K562 (cell line): ENCODE measurements around the gene MICAL2. TPM values are rescaled to one million over a fixed set of nuclear protein-coding genes. Genes with fewer than 3 reads are reported as not detected.

Source experiments
- ARID1B ChIP-seq: fragments of 450-650 bp; IDR thresholded peaks from 2 replicates; pipeline ENCODE4 v1.6.1; 2016; ENCODE audit warnings: antibody characterized with exemption, mild to moderate bottlenecking, inconsistent platforms
- BRD9 ChIP-seq: fragments of 450-650 bp; IDR thresholded peaks from 2 replicates; pipeline ENCODE4 v1.6.1; 2018; ENCODE audit warnings: low read depth; ENCODE audit not compliant: partially characterized antibody
- CCAR2 ChIP-seq: fragments of 200-400 bp; formaldehyde crosslinking; IDR thresholded peaks from 2 replicates; pipeline ENCODE4 v1.6.1; 2017; ENCODE audit warnings: mild to moderate bottlenecking, low read depth, low read length
- CEBPG ChIP-seq, 3 experiments: fragments of 200-800 bp in 1 of 3; sonication (Bioruptor generic) in 1 of 3; sonication (generic) in 1 of 3; formaldehyde crosslinking in 1 of 3; IDR thresholded peaks in 2 of 3; conservative IDR thresholded peaks in 1 of 3; 2 replicates each; pipeline versions ENCODE4 v1.6.1 to v1.8.0; 2016 to 2022; ENCODE audit warnings: missing compliant biosample characterization in 2 of 3, missing genetic modification characterization in 2 of 3, mild to moderate bottlenecking in 1 of 3, missing genetic modification reagents in 1 of 3
- CREBBP ChIP-seq: IDR thresholded peaks from one replicate; pipeline ENCODE4 v1.6.1; 2012; ENCODE audit warnings: low read depth, mild to moderate bottlenecking, control low read depth, inconsistent platforms, low read length
- FOXK2 ChIP-seq, 2 experiments: fragments of 450-650 bp; IDR thresholded peaks in 1 of 2; conservative IDR thresholded peaks in 1 of 2; 2 replicates each; pipeline ENCODE4 v1.6.1; 2016; ENCODE audit warnings: low read depth in 2 of 2, mild to moderate bottlenecking in 1 of 2
- FUS ChIP-seq: fragments of 200-400 bp; formaldehyde crosslinking; optimal IDR thresholded peaks from 2 replicates; pipeline ENCODE3; 2017; ENCODE audit warnings: low read depth, low read length
- HOXB6 ChIP-seq: fragments of 250-450 bp; sonication (Bioruptor Pico); IDR thresholded peaks from 2 replicates; pipeline ENCODE4 v1.5.1; 2022; ENCODE audit warnings: mild to moderate bottlenecking, borderline replicate concordance
- IFI16 ChIP-seq: fragments of 250-450 bp; sonication (Bioruptor Pico); IDR thresholded peaks from 2 replicates; pipeline ENCODE4 v2.1.2; 2022; ENCODE audit warnings: mild to moderate bottlenecking, inconsistent platforms
- ILK ChIP-seq: fragments of 450-650 bp; IDR thresholded peaks from 2 replicates; pipeline ENCODE4 v1.6.1; 2016; ENCODE audit warnings: missing genetic modification characterization, low read depth, mild to moderate bottlenecking, missing compliant biosample characterization, moderate library complexity, borderline replicate concordance
- NFE2 ChIP-seq: IDR thresholded peaks from 2 replicates; pipeline ENCODE4 v1.6.1; 2014; ENCODE audit warnings: antibody characterized with exemption, low read depth
- NR3C1 ChIP-seq: sonication (generic); formaldehyde crosslinking; IDR thresholded peaks from 2 replicates; pipeline ENCODE4 v1.8.1; 2022; ENCODE audit warnings: missing genetic modification reagents
- RHOXF2B ChIP-seq: fragments of 250-450 bp; sonication (Bioruptor Pico); conservative IDR thresholded peaks from 2 replicates; pipeline ENCODE4 v1.5.1; 2021
- TGIF2 ChIP-seq: sonication (generic); formaldehyde crosslinking; IDR thresholded peaks from 2 replicates; pipeline ENCODE4 v1.8.1; 2022; ENCODE audit warnings: mild to moderate bottlenecking, missing genetic modification reagents, moderate library complexity
- TRIM24 ChIP-seq, 2 experiments: fragments of 450-650 bp; IDR thresholded peaks; 2 replicates each; pipeline ENCODE4 v1.6.1; 2016
- ZNF589 ChIP-seq: fragments of 200-800 bp; sonication (Bioruptor generic); IDR thresholded peaks from 2 replicates; pipeline ENCODE4 v1.6.1; 2016; ENCODE audit warnings: low read depth, missing genetic modification characterization, missing compliant biosample characterization
- ZNF644 ChIP-seq: fragments of 200-800 bp; sonication (Bioruptor generic); IDR thresholded peaks from 2 replicates; pipeline ENCODE4 v1.6.1; 2016; ENCODE audit warnings: low read depth, missing genetic modification characterization, missing compliant biosample characterization
- polyA plus RNA-seq, 8 experiments: library from polyadenylated mRNA; depleted of rRNA in 4 of 8; stranded (reverse) in 5 of 8; unstranded in 3 of 8; fragments of >200 nt; fragmentation: Nextera tagmentation in 2 of 8; fragmentation: Illumina TruSeq in 1 of 8; extraction: Ambion mirVana in 2 of 8; extraction: Trizol in 1 of 8; gene quantifications; 2 replicates each; pipeline versions ENCODE4 v1.2.1 to v1.2.3, GENCODE V29; 2011 to 2014; ENCODE audit warnings: inconsistent platforms in 1 of 8, missing spikeins in 1 of 8
- total RNA-seq, 7 experiments: library from RNA; depleted of rRNA in 6 of 7; stranded (reverse); fragments of >200 nt in 6 of 7; fragmentation: Illumina TruSeq in 2 of 7; extraction: Trizol in 2 of 7; gene quantifications; 2 replicates each; pipeline versions ENCODE4 v1.2.1 to v1.2.3, GENCODE V29; 2011 to 2021; ENCODE audit warnings: low replicate concordance in 1 of 7
- TF ChIP-seq, protein P1 (sequence below): fragments of 450-650 bp; IDR thresholded peaks from 2 replicates; pipeline ENCODE4 v1.6.1; 2016; ENCODE audit warnings: antibody characterized with exemption
- TF ChIP-seq, protein P2 (sequence below): fragments of 250-450 bp; sonication (Bioruptor Pico); IDR thresholded peaks from 2 replicates; pipeline ENCODE4 v1.6.1; 2021; ENCODE audit warnings: mild to moderate bottlenecking
- TF ChIP-seq, protein P3 (sequence below), 2 experiments: fragments of 450-650 bp in 1 of 2; sonication (generic) in 1 of 2; formaldehyde crosslinking in 1 of 2; IDR thresholded peaks in 1 of 2; conservative IDR thresholded peaks in 1 of 2; 2 replicates each; pipeline versions ENCODE4 v1.6.1 to v1.8.1; 2016 to 2023; ENCODE audit warnings: mild to moderate bottlenecking in 2 of 2, moderate library complexity in 2 of 2, inconsistent platforms in 1 of 2, missing genetic modification reagents in 1 of 2
- TF ChIP-seq, protein P4 (sequence below): fragments of 150-350 bp; conservative IDR thresholded peaks from 2 replicates; pipeline ENCODE4 v1.6.1; 2014; ENCODE audit warnings: low read length

The MICAL2 gene
- total and polyA plus RNA-seq, 9 of the 15 experiments (the other 6 are each of a cell fraction or from before 2014, with no cell fraction given): 4.7 to 64.2 (median 33.6) TPM

DNA sequence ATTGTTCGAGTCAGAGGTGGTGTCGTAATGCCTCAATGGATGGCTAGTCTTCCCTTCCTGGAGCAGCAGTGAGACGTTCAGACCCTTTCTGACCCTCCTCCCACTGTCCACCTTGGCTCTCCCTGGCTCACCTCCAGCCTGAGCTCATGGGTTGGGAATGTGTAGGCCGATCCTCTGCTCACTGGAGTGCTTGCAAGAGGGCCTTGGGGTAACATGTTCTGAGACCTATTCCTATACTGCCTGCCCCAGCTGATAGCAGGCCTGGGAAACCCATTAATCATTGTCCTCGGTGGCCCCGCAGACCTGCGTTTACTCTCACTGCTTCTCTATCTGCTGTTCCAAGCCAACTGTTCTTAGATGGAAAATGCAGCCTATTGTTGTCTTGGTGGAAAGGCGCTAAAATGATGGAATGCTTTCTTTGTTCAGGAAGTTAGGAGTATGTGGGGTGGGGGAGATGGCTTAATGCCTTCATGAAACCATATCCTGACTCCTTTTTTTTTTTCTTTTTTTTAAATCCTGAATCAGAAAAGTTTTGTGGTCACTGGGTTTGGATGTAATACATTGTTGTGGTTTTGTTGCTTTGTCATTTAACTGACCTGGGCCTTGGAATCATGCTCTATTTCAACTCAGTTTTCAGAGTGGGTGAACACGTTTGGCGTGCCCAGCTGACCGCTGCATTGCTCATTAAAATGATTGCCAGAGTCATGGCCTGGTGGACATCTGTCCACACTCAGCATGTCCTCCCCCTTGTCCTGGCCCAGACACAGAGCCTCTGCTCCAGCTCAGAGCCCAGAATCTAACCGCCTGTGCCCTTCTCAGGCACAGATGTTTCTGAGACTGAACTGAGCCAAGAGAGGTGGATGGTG lies 72.5 kb downstream of the MICAL2 start (continued):
- TF ChIP-seq, protein P1, sequence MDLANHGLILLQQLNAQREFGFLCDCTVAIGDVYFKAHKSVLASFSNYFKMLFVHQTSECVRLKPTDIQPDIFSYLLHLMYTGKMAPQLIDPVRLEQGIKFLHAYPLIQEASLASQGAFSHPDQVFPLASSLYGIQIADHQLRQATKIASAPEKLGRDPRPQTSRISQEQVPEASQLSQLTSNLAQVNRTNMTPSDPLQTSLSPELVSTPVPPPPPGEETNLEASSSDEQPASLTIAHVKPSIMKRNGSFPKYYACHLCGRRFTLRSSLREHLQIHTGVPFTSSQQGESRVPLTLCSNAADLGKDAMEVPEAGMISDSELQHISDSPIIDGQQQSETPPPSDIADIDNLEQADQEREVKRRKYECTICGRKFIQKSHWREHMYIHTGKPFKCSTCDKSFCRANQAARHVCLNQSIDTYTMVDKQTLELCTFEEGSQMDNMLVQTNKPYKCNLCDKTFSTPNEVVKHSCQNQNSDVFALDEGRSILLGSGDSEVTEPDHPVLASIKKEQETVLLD: peak; percentile 43; the same call in 1 of the 2 replicates
- TF ChIP-seq BRD9 (peak; percentile 72), CREBBP (no peak), ARID1B (peak; percentile 87), NFE2 (no peak; the same call in 1 of the 2 replicates), CCAR2 (no peak), FUS (no peak), RHOXF2B (no peak), ZNF589 (CRISPR knock-in tag) (no peak), IFI16 (CRISPR knock-in tag) (no peak), FOXK2 (conservative IDR thresholded peaks at IDR 0.05 in 1 of 2, IDR thresholded peaks at IDR 0.05 in 1 of 2; ENCODE audit: low read depth in 2 of 2) (0 out of 4 replicates have a peak, but pooled peaks of 1 of the 2 experiments have one; percentile 17), NR3C1 (CRISPR knock-in tag) (no peak), CEBPG (CRISPR knock-in tag; IDR thresholded peaks at IDR 0.05) (no peak), CEBPG (tag; conservative IDR thresholded peaks at IDR 0.05 in 1 of 2, IDR thresholded peaks at IDR 0.05 in 1 of 2) (peak in 1 of 2 experiments; percentile 27; a peak in 1 of 4 replicates), TGIF2 (no peak), ZNF644 (no peak), TRIM24 (IDR thresholded peaks at IDR 0.05) (0 out of 4 replicates have a peak, but pooled peaks of 1 of the 2 experiments have one; percentile 43), ILK (no peak), HOXB6 (CRISPR knock-in tag) (no peak)
- TF ChIP-seq, protein P2, sequence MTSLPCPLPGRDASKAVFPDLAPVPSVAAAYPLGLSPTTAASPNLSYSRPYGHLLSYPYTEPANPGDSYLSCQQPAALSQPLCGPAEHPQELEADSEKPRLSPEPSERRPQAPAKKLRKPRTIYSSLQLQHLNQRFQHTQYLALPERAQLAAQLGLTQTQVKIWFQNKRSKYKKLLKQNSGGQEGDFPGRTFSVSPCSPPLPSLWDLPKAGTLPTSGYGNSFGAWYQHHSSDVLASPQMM (CRISPR knock-in tag): no peak
- TF ChIP-seq, protein P3, sequence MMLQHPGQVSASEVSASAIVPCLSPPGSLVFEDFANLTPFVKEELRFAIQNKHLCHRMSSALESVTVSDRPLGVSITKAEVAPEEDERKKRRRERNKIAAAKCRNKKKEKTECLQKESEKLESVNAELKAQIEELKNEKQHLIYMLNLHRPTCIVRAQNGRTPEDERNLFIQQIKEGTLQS (IDR thresholded peaks at IDR 0.05): peak; percentile 71; the same call in 1 of the 2 replicates
- TF ChIP-seq, protein P3 (CRISPR knock-in tag; conservative IDR thresholded peaks at IDR 0.05): no peak
- TF ChIP-seq, protein P4, sequence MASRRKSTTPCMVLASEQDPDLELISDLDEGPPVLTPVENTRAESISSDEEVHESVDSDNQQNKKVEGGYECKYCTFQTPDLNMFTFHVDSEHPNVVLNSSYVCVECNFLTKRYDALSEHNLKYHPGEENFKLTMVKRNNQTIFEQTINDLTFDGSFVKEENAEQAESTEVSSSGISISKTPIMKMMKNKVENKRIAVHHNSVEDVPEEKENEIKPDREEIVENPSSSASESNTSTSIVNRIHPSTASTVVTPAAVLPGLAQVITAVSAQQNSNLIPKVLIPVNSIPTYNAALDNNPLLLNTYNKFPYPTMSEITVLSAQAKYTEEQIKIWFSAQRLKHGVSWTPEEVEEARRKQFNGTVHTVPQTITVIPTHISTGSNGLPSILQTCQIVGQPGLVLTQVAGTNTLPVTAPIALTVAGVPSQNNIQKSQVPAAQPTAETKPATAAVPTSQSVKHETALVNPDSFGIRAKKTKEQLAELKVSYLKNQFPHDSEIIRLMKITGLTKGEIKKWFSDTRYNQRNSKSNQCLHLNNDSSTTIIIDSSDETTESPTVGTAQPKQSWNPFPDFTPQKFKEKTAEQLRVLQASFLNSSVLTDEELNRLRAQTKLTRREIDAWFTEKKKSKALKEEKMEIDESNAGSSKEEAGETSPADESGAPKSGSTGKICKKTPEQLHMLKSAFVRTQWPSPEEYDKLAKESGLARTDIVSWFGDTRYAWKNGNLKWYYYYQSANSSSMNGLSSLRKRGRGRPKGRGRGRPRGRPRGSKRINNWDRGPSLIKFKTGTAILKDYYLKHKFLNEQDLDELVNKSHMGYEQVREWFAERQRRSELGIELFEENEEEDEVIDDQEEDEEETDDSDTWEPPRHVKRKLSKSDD: no peak
